ENCODE measurements around the gene KCNQ1OT1.
"Not testable (repeated sequence)": the region's sequence is repeated elsewhere in the genome, so short reads cannot be mapped to it uniquely, and the experiment has no call there.

The KCNQ1OT1 gene

GRCh38 chr11:2650343-2650867, 49.4 kb downstream of the KCNQ1OT1 start:
- no peak for DNase-seq

DNA sequence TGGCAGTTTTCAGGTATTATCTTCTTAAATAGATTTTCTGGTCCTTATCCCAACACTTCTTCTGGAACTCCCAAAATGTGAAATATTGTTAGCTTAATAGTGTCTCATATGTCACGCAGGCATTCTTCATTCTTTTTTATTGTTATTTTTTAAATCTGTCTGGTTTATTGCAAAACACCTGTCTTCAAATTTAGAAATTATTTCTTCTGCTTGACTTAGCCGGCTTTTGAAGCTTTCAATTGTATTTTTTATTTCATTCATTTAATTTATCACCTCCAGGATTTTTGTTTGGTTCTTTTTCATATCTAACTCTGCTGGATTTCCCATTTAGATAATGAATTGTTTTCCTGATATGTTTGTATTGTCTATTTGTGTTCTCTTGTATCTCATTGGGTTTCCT, 49.9 kb downstream of the KCNQ1OT1 start:
- no peak for DNase-seq

- no peak for DNase-seq
These were observed 50.4 kb downstream of the KCNQ1OT1 start for GRCh38 chr11:2649400-2649799.

DNA sequence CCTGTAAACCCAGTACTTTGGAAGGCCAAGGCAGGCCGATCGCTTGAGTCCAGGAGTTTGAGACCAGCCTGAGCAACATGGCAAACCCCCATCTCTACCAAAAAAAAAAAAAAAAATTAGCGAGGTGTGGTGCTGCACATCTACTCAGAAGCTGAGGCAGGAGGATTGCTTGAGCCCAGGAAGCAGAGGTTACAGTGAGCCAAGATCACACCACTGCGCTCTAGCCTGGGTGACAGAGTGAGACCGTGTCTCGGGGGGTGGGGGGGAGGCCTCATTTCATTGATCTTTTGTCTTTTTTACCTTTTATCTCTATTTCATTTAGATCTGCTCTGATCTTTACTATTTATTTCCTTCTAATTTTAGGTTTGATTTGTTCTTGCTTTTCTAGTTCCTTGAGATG, 51.8 kb downstream of the KCNQ1OT1 start:
- DNase-seq = no peak

DNA sequence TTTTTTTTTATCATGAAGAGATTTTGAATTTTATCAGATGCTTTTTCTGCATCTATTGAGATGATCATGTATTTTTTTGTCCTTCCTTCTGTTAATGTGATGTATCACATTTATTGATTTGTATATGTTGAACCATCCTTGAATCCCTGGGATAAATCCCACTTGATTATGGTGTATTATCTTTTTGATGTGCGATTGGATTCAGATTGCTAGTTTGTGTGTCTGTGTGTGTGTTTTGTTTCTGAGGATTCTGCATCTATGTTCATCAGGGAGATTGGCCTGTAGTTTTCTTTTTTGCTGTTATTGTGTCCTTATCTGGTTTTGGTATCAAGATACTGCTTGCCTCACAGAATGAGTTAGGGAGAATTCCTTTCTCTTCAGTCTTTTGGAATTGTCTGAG, 52.6 kb downstream of the KCNQ1OT1 start:
- no peak for DNase-seq

GRCh38 chr11:2645779-2646118, 54.0 kb downstream of the KCNQ1OT1 start:
- no peak for DNase-seq

DNA sequence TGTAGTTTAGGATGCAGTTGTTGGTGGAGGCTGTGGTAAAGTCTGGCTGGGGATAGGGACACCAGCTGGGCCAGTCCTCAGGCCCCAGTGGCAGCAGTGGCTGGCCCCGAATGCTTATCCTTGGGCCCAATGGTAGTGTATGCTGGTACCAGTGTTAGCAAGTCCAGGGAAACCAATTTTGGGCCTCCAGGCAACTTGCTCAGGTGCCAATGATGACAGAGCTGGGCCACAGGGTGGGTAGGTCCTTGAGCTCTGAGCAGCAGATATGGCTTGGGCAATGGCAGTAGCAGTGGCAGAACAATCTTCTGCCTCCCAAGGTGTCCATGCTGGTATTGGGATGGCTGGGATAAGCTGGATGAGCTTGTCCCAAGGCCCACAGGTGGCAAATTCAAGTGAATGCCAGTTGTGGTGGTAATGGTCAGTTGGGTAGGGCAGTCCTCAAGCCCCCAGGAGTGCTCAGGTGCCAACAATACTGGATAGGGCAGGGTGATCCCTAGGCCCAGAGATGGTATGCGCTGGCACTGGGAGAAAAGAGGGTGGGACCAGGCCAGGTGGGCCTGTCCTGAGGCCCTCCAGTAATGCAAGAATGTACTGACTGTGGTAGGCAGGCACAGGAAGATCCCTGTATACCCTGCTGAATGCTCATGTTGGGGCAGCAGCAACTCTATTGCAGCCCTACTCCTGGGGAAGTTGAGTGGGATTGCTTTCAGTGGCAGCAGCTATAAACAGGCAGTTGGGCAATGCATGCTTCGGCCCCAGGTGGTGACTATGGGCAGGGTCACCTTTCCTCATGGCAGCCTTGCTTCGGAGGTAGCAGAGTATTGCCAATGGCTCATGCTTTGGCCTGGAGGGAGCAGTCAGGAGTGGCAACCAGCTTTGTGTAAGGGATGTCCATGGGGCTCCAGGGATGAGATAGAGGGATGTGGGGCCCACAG, 54.7 kb downstream of the KCNQ1OT1 start:
- DNase-seq = no peak

- no peak for DNase-seq
These were observed 56.0 kb downstream of the KCNQ1OT1 start for GRCh38 chr11:2643746-2644145.

- no peak for DNase-seq
These were observed 58.2 kb downstream of the KCNQ1OT1 start for GRCh38 chr11:2641623-2642022.

- DNase-seq = not testable (repeated sequence)
These were observed 60.0 kb downstream of the KCNQ1OT1 start for GRCh38 chr11:2639763-2640162.

DNA sequence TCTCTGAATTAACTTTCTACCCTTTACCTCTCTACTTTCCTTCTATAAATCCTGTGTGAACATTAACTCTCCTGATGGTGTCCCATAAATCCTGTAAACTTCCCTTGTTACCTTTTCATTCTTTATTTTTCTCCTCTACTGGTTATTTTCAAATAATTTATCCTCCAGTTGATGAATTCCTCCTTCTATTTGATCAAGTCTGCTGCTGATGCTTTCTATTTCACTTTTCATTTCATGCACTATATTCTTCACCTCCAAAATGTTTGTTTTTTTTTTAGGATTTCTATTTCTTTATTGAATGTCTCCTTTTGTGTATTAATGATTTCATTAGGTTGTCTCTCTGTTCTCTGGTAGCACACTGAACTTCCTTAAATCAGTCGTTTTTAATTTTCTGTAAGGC, 68.6 kb downstream of the KCNQ1OT1 start:
- no peak for DNase-seq

- no peak for DNase-seq
These were observed 69.1 kb downstream of the KCNQ1OT1 start for GRCh38 chr11:2630679-2631078.

DNA sequence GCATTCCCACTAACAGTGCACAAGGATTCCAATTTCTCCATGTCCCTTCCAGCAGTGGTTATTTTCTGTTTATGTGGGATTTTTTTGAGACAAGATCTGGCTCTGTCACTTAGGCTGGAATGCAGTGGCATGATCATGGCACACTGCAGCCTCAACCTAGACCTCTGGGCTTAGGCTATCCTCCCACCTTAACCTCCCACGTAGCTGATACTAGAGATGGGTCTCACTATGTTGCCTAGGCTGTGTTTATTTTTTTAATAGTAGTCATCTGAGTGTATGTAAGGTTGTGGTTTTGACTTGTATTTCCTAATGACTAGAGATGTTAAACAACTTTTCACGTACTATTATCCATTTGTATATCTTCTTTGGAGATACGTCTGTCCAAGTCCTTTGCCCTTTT, 74.6 kb downstream of the KCNQ1OT1 start:
- DNase-seq = no peak

GRCh38 chr11:2621894-2622293, 77.9 kb downstream of the KCNQ1OT1 start:
- DNase-seq = no peak

DNA sequence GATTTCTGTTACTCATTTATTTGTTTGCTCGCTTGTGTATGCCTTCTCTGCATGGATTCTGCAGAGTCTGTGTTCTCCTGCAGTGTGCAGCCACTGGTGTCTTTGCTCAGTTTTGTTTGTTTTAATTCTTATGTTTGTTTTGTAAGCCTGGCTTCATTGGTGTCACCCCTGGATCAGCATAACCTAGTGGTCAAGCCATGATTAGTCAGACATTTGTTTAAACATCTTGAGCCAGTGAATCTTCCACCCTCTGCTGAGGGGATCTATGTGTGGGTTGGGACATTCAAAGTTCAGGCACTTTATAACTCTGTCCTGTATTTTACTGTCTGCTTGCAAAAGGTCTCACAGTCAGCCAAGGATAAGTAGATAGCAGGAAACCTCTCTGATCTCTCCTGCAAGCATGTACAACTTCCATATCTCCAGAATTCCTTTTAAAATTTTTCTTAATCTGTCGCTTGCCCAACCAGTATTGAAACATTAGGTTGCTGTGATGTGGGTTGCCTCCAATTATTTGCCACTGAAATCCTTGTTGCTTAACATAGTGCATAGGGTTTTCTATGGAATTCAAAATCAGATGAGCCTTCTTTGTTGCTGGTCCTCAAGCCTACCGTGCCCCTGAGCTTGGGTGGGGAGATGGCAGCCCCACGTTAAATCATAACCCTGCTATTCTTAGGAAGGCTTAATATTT, 86.8 kb downstream of the KCNQ1OT1 start:
- no peak for DNase-seq

DNA sequence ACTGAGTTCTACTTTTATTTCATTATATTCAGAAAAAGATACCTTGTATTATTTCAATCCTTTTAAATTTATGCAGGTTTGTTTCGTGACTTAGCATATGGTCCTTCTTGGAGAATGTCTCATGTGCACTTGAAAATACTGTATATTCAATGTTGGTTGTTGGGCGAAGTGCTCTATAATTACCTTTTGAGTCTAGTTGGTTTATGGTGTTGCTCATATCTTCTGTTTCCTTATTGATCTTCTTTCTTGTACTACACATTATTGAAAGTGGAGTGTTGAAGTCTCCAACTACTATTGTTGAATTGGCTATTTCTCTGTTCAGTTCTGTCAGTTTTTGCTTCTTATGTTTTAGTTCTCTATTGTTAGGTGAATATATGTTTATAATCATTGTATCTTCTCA, 90.4 kb downstream of the KCNQ1OT1 start:
- DNase-seq = no peak

DNA sequence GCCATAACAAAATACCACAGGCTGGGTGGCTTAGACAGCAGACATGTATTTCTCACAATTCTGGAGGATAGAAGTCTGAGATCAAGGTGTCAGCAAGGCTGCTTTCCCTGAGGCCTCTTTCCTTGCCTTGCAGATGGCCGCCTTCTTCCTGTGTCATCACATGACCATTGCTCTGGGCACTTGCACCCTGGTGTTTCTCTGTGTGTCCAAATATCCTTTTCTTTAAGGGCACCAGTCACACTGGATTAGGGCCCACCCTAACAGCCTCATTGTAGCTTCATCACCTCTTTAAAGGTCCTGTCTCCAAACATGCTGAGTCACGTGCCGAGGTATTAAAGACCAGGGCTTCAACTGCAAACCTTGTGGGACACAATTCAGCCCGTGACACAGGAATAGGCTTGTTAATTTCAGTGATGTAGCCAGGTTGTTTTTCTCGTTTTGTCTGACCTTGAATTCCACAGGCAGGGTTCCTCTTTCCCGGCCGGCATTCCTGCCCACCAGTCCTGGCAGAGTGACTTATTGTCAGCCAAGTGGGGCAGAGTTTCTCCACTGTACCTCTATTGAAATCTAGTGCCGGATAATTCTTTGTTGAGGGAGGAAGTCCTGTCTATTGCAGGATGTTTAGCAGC, 100.1 kb downstream of the KCNQ1OT1 start:
- DNase-seq = no peak

- no peak for DNase-seq
These were observed 104.6 kb downstream of the KCNQ1OT1 start for GRCh38 chr11:2595204-2595603.

GRCh38 chr11:2594267-2594666, 105.5 kb downstream of the KCNQ1OT1 start:
- no peak for DNase-seq

DNA sequence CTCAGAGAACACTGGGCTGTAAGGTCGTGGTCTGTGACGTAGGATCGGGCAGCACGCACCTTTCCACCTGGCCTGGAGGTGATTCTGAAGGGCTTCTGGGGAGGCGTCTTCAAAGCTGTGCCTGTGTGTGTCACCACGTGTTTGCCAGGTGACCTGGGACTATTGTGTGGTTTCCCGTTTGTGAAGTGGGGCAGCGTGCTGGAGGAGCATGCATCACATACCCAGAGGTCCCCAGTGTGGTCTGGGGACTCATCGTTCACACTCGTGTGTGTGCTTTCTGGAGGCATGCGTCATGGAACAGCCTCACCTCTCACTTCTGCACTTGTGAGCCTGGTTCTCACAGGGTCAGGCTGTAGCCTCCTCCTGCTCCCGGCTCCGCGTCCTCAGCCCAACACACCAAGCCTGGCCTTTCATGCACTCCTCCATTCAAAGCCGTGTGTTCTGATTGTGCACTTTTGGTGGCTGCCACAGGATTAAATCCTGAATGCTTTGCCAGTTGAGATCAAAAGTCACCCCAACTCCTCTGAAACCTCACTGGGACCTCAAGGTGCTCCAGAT, 106.3 kb downstream of the KCNQ1OT1 start:
- no peak for DNase-seq

- no peak for DNase-seq
These were observed 107.0 kb downstream of the KCNQ1OT1 start for GRCh38 chr11:2592559-2593392.

GRCh38 chr11:2591805-2592204, 108.0 kb downstream of the KCNQ1OT1 start:
- no peak for DNase-seq
